Brain microvascular endothelial cell (primary cell): ENCODE measurements around the gene PRPF19.
"Not testable (repeated sequence)": the region's sequence is repeated elsewhere in the genome, so short reads cannot be mapped to it uniquely, and the experiment has no call there.

Source experiments
- DNase-seq: peaks from one replicate; pipeline ENCODE4 v3.0.0-alpha.2; 2020
- H3K27ac ChIP-seq: fragments of 250-450 bp; sonication (Bioruptor Pico); 2 replicates; pipeline ENCODE4 v1.5.1; 2020; ENCODE audit warnings: mild to moderate bottlenecking, moderate library complexity
- H3K27me3 ChIP-seq: fragments of 250-450 bp; sonication (Bioruptor Pico); replicated peaks from 2 replicates; pipeline ENCODE4 v1.5.1; 2020; ENCODE audit warnings: mild to moderate bottlenecking
- H3K36me3 ChIP-seq: fragments of 250-450 bp; sonication (Bioruptor Pico); replicated peaks from 2 replicates; pipeline ENCODE4 v1.5.1; 2020; ENCODE audit warnings: mild to moderate bottlenecking
- H3K4me3 ChIP-seq: 2 replicates; pipeline ENCODE4 v1.5.1; 2011; ENCODE audit warnings: low read depth, mild to moderate bottlenecking, control low read depth, low read length, moderate library complexity
- in situ Hi-C: cut with HindIII; loops from 2 replicates; pipeline ENCODE4 v1.10.0; 2017; ENCODE audit warnings: low sequenced_read_pairs, low pct_ligation_motif_present
- TF ChIP-seq, protein P1 (sequence below): IDR thresholded peaks from 2 replicates; pipeline ENCODE4 v1.5.1; 2011; ENCODE audit warnings: low read depth, mild to moderate bottlenecking, moderate library complexity, low read length, control low read depth, inconsistent platforms; ENCODE audit errors: missing control alignments

PRPF19 gene

DNA sequence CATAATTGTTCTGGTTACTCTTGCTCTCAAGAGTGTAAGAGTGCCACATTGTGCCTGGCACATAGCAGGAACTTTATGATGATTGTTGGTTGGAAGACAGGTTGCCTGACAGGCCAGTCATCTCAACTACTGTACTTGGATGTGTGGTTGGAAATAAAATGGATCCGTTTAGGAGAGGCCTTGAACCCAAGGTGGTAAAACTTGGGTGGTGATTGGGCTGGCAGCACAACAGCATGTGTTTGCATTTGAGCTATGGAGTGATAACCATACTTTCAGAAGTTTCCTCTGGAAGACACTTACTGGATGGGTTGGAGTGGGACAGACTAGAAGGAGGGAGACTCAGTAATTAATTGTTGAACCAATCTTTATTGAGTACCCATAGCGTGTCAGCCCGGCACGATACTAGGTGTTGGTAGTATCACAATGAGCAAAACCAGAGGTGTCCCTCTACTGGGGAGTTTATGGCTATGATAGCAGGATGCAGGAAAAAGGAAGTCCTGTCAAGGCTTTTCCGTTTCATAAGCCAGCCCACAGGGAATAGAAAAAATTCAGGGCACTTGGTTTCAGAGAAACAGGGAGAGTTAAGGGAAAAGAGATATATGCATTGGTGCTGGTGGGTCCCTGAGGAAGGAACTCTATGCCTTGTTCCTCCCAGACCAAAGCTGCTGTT is 4.5 kb upstream of the PRPF19 start:
- in situ Hi-C loops, result no loop called here
- Histone ChIP-seq H3K36me3 (no peaks in the 10 kb centered on the region), H3K27me3 (no peaks in the 10 kb centered on the region), H3K27ac (no peak overlapping the region), H3K4me3 (no peak overlapping the region)
- TF ChIP-seq, protein P1, sequence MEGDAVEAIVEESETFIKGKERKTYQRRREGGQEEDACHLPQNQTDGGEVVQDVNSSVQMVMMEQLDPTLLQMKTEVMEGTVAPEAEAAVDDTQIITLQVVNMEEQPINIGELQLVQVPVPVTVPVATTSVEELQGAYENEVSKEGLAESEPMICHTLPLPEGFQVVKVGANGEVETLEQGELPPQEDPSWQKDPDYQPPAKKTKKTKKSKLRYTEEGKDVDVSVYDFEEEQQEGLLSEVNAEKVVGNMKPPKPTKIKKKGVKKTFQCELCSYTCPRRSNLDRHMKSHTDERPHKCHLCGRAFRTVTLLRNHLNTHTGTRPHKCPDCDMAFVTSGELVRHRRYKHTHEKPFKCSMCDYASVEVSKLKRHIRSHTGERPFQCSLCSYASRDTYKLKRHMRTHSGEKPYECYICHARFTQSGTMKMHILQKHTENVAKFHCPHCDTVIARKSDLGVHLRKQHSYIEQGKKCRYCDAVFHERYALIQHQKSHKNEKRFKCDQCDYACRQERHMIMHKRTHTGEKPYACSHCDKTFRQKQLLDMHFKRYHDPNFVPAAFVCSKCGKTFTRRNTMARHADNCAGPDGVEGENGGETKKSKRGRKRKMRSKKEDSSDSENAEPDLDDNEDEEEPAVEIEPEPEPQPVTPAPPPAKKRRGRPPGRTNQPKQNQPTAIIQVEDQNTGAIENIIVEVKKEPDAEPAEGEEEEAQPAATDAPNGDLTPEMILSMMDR, result peak; percentile 5
- no peak for DNase-seq

DNA sequence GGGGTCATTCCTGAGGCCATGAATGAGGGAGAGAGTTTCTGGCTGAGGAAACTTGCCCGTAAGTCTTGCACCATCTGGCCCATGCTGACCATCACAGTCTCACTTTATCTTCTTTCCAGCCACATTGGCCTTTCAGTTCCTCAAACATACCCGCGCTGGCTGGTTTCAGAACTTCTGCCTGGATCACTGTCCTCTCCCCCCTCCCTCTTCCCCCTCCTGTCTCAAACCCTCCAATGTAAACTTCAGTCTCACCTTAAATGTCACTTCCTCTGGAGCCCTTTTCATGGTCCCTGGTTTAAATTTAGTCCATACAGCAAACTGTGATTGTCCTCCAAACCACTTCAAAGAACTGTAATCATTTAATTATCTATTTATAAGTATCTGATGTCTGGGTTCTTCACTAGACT is 3.9 kb upstream of the PRPF19 start:
- TF ChIP-seq, protein P1, result no peak
- no peaks in the 10 kb centered on the region for H3K27me3 ChIP-seq
- no peak overlapping the region for H3K27ac ChIP-seq
- in situ Hi-C loops, result no loop called here
- DNase-seq, result no peak
- no peaks in the 10 kb centered on the region for H3K36me3 ChIP-seq
- no peak overlapping the region for H3K4me3 ChIP-seq

DNA sequence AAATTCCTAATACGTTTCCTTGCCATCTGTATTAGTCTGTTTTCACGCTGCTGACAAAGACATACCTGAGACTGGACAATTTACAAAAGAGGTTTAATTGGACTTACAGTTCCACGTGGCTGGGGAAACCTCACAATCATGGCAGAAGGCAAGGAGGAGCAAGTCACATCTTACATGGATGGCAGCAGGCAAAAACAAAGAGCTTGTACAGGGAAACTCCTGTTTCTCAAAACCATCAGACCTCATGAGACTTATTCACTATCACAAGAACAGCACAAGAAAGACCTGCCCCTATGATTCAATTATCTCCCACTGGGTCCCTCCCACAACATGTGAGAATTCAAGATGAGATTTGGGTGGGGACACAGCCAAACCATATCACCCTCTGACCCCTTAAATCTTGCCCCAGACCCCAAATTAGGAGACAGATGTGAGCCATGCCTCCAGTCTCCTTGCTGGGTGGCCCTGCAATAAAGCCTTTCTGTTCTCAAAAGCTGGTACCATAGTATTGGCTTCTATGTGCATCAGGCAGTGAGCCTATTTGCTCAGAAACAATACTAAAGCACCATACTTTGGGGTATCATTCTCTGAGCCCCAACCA is 3.4 kb upstream of the PRPF19 start:
- not testable (repeated sequence) for H3K27ac ChIP-seq, H3K36me3 ChIP-seq, H3K4me3 ChIP-seq, H3K27me3 ChIP-seq, DNase-seq
- in situ Hi-C loops, result loop anchor here (10.0 kb wide), 1 partner anchor 135 kb away; no protein-coding TSS in a partner anchor

DNA sequence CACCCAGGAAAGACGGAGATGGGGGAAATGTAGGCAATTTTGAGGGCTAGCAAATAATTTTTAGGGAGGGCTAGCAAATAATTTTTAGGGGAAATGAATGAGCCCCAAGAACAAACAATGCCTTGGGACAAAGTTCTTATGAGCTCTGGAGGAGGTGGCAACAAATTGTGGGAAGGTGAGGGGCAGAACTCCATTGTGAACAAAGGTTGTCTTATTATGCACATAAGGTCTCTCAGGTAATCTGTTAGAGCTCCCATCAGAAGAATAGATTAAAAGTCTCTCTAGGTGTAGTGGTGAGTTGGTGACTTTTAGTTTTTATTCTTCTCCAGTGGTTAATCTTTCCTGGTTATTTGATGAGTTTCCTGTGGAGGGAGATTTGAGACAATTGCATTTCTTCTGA is 2.4 kb upstream of the PRPF19 start:
- in situ Hi-C loops, result loop anchor here (10.0 kb wide), 1 partner anchor 134 kb away; no protein-coding TSS in a partner anchor
- TF ChIP-seq, protein P1, result no peak
- Histone ChIP-seq H3K36me3 (no peaks in the 10 kb centered on the region), H3K27ac (no peak overlapping the region), H3K27me3 (no peaks in the 10 kb centered on the region), H3K4me3 (no peak overlapping the region)
- DNase-seq, result no peak

DNA sequence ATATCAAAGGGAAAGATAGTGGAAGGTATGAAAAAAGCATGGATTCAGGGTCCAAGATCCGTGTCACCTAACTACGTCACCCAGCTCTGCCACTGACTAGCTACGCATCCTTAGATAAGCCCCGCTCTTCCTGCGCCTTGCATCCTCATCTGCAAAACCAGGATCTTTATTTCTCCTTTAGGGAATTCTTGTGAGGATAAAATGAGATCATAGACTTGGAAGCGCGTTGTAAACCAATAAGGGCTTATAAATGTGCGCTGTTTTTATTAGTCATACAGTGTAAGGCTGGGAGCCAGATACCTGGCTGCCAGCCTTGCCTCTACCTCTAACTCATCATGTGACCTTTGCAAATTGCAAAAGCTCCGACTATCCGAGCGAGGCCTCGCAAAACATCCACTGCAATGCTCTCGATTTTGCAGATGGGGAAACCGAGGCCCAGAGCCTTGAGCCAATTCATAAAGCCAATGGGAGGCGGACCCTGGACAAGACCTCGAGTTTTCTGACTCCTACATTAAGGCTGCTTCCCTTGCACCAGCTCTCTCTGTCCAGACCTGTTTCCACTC is 753 bp downstream of the PRPF19 start:
- no peaks in the 10 kb centered on the region for H3K27me3 ChIP-seq
- TF ChIP-seq, protein P1, result no peak
- in situ Hi-C loops, result loop anchor here (10.0 kb wide), 1 partner anchor 131 kb away; no protein-coding TSS in a partner anchor
- no peak for DNase-seq
- peak overlapping the region; percentile 83 for H3K27ac ChIP-seq
- H3K36me3 ChIP-seq, result peaks cover 20% of the 10 kb centered on the region
- peak overlapping the region; percentile 83 for H3K4me3 ChIP-seq

DNA sequence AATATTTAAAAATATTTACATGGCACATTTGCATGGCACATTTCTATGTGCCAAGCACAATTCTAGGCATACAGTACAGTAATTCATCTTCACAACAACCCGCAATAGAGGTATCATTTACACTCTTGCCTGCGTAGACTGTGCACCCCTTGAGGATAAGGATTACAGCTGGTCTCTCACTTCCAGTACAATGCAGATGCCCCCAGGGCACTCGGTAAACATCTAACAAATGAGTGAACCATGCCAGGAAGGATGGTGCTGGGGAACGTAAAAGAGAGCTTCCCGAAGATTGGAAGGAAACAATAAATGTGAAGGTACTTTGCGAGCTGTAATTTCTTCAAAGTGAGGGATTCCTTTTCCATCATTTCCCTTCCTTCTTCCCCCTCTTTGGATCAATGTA is 1.3 kb downstream of the PRPF19 start:
- H3K36me3 ChIP-seq, result peaks cover 26% of the 10 kb centered on the region
- H3K4me3 ChIP-seq, result peak overlapping the region; percentile 83
- TF ChIP-seq, protein P1, result no peak
- in situ Hi-C loops, result loop anchor here (10.0 kb wide), 1 partner anchor 130 kb away; no protein-coding TSS in a partner anchor
- no peaks in the 10 kb centered on the region for H3K27me3 ChIP-seq
- DNase-seq, result no peak
- peak overlapping the region; percentile 83 for H3K27ac ChIP-seq
